HG03060 (cell line): ENCODE measurements around the gene TVP23A.

ENCODE experiments used
- ATAC-seq: cut with Tn5 transposase; IDR thresholded peaks from one replicate; pipeline ENCODE4 v1.9.1; 2021; ENCODE audit warnings: low read depth, moderate number of reproducible peaks; ENCODE audit not compliant: unreplicated experiment

The TVP23A gene

GRCh38 chr16:10817963-10818941 lies at the start of gene TVP23A:
Gene TVP23A (minus strand): TSS chr16:10818794. CDS start chr16:10818493, 301 bp downstream.
- no peak for ATAC-seq

GRCh38 chr16:10868104-10868595 lies 49.6 kb upstream of the TVP23A start:
- no peak for ATAC-seq

- no peak for ATAC-seq
Measured at GRCh38 chr16:10867199-10867598, 48.6 kb upstream of the TVP23A start.

- no peak for ATAC-seq
Measured at GRCh38 chr16:10865991-10866966, 47.7 kb upstream of the TVP23A start.

GRCh38 chr16:10862438-10862837 lies 43.8 kb upstream of the TVP23A start:
- ATAC-seq, result no peak

- no peak for ATAC-seq
Measured at GRCh38 chr16:10859658-10860057, 41.1 kb upstream of the TVP23A start.

GRCh38 chr16:10859020-10859419 lies 40.4 kb upstream of the TVP23A start:
- ATAC-seq, result no peak

- no peak for ATAC-seq
Measured at GRCh38 chr16:10858203-10858602, 39.6 kb upstream of the TVP23A start.

GRCh38 chr16:10856042-10856441 lies 37.4 kb upstream of the TVP23A start:
- no peak for ATAC-seq

GRCh38 chr16:10852948-10853347 lies 34.4 kb upstream of the TVP23A start:
- no peak for ATAC-seq

GRCh38 chr16:10852286-10852685 lies 33.7 kb upstream of the TVP23A start:
- no peak for ATAC-seq

- ATAC-seq, result no peak
Measured at GRCh38 chr16:10851512-10851911, 32.9 kb upstream of the TVP23A start.

- ATAC-seq, result no peak
Measured at GRCh38 chr16:10850478-10850850, 31.9 kb upstream of the TVP23A start.

GRCh38 chr16:10849736-10850477 lies 31.3 kb upstream of the TVP23A start:
- no peak for ATAC-seq

- no peak for ATAC-seq
Measured at GRCh38 chr16:10847176-10847575, 28.6 kb upstream of the TVP23A start.

GRCh38 chr16:10846213-10846998 lies 27.8 kb upstream of the TVP23A start:
- ATAC-seq, result no peak

- no peak for ATAC-seq
Measured at GRCh38 chr16:10840703-10841102, 22.1 kb upstream of the TVP23A start.

GRCh38 chr16:10839279-10839666 lies 20.7 kb upstream of the TVP23A start:
- no peak for ATAC-seq

- no peak for ATAC-seq
Measured at GRCh38 chr16:10838621-10839278, 20.2 kb upstream of the TVP23A start.
